OCI-LY1 (cell line): ENCODE results near the gene SCNM1.

Experiments
- CTCF ChIP-seq: fragments of 200-600 bp; sonication (generic), shearing (Covaris generic); IDR thresholded peaks from 2 replicates; pipeline ENCODE4 v1.5.1; 2017; ENCODE audit warnings: mild to moderate bottlenecking, antibody characterized with exemption, low read length, moderate library complexity, mixed read lengths
- EZH2 ChIP-seq: fragments of 200-600 bp; sonication (generic), shearing (Covaris generic); IDR thresholded peaks from 2 replicates; pipeline ENCODE4 v1.8.0; 2017; ENCODE audit warnings: borderline replicate concordance, mixed run types, mild to moderate bottlenecking, antibody characterized with exemption, low read length, moderate library complexity, mixed read lengths

DNA sequence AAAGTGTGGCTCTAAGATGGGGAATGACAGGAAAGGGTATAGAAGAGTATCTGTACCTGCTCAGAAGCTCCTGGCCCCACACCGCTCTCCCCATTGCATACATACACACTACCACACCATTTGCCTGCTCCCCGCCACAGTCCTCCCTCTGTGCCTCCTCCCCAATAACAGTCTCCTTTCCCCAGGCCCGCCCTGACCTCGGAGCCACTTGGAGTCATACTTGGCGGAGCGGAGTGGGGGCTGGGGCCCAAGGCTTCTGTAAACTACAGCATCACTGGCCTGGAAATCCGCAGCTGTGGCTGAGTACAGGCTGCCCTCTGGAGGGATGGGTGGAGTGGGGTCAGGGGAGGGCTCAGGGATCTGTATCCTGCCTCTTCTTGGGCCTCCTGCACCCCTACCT is 28.2 kb upstream of the SCNM1 start:
- TF ChIP-seq CTCF (no peak), EZH2 (no peak)
